GM19351 (cell line): ENCODE data around the gene LPAR6.
"Not testable (repeated sequence)": the region's sequence is repeated elsewhere in the genome, so short reads cannot be mapped to it uniquely, and the experiment has no call there.

Experiments used
- ATAC-seq: cut with Tn5 transposase; IDR thresholded peaks from one replicate; pipeline ENCODE4 v1.9.1; 2021; ENCODE audit warnings: mild to moderate bottlenecking, moderate library complexity; ENCODE audit not compliant: unreplicated experiment

Gene LPAR6, protein sequence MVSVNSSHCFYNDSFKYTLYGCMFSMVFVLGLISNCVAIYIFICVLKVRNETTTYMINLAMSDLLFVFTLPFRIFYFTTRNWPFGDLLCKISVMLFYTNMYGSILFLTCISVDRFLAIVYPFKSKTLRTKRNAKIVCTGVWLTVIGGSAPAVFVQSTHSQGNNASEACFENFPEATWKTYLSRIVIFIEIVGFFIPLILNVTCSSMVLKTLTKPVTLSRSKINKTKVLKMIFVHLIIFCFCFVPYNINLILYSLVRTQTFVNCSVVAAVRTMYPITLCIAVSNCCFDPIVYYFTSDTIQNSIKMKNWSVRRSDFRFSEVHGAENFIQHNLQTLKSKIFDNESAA

DNA sequence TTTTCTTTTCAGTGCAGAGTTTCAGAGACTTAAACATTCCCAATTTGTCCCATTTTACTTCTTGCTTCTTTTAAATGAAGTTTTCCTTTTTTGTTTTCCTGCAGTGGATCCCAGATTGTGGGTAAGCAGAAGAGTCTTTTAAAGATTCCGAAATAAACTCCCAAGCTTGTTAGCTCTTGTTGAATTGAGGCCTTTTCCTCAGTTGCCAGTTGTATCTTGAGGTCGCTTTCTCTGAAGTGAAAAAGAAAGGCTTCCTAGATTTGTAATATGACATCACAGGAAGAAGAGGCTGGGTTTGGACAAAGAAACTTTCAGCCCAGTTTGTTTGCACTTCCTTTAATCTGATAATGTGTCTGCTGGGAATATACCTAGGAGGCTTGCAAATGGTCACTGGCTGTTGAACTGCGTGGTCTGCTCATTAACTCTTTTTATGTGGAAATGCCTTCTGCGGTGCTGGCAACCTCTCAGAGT, at the start of gene LPAR6:
Gene LPAR6 (minus strand): TSS at position 233 of the 471 bp plus-strand sequence. CDS start 690 bp downstream, outside the sequence.
- ATAC-seq, result no peak

- no peak for ATAC-seq
Observed at GRCh38 chr13:48457578-48458242, 44.8 kb upstream of the LPAR6 start.

GRCh38 chr13:48456546-48456945, 43.6 kb upstream of the LPAR6 start:
- no peak for ATAC-seq

- ATAC-seq, result not testable (repeated sequence)
Observed at GRCh38 chr13:48451196-48451595, 38.3 kb upstream of the LPAR6 start.

GRCh38 chr13:48449656-48450055, 36.7 kb upstream of the LPAR6 start:
- ATAC-seq, result no peak

- no peak for ATAC-seq
Observed at GRCh38 chr13:48448959-48449614, 36.2 kb upstream of the LPAR6 start.

- ATAC-seq, result no peak
Observed at GRCh38 chr13:48448285-48448958, 35.5 kb upstream of the LPAR6 start.

DNA sequence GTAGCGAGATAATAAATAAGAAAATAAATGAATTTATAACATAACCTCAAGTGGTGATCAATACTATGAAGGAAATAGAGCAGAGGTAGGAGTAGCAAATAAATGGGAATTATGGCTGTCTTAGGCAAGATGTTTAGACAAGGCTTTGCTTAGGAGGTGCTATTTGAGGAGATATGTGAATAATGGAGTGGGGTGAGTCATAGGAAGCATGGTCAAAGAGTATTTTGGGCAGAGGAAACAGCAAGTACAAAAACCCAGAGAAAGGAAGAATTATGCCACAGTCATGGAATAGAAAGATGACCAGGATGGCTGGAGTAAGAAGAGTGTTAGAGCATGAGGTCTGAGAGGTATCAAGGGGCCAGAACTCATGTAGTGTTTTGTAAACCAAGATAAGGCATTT, 33.6 kb upstream of the LPAR6 start:
- no peak for ATAC-seq

- ATAC-seq, result no peak
Observed at GRCh38 chr13:48443442-48444208, 30.7 kb upstream of the LPAR6 start.

DNA sequence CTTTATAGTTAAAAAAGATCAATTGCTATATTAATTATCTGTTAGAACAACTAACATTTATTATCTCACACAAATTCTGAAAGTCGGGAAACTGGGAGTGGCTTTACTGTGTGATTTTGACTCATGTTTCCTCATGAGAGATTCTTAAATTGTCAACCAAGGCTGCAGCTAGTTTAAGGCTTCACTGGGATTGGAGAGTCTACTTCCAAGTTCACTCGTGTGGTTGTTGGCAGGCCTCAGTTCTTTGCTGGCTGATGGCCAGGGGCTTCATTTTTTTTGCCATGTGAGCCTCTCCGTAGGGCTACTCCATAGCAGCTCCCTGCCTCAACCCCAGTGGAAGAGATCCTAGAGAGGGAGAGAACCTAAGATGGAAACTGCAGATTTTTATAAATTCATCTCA, 24.5 kb upstream of the LPAR6 start:
- no peak for ATAC-seq

DNA sequence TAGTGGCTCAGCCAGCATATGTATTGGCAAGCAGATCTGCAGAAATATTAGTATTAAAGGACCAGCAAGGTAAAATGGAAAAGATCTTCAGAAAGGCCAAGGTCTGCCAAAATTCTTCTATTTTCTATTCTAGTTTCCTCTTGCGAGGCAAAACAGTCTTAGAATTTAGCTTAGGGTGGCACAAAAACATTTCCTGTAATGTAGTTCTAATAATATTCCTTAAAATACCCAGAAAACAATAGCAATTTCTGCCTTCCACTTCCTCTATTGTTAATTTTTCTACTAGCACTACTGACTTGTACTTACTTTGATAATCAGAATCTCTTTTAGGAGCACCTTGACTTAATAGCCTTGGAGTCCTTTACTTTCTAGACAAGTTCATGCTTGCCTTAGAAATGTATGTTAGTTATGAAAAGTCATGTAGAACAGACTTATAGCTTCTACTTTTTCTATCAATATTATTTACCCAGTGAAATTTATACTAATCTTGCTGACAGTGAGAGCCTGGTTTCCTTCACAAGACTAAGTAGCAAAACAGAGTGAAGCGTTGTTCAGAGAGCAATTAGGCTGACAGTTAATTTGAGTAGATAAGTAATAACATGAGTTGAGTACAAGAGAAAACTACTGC, 23.9 kb upstream of the LPAR6 start:
- ATAC-seq, result no peak

DNA sequence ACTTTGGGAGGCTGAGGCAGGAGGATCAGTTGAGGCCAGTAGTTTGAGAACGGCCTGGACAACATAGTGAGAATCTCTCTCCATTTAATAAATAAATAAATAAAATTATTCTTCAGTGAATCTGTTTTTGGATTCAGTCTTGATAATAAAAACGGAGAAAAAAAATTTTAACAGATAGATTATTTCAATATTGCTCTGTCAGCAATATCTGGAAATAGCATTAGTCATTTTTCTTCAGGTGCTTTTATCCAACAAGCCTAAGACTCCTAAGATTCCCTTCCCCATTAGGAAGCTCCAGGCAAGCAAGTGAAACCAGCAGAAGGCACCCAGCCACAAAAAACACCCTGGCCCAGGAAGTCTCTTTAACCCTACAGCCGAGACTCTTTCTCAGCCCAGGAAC, 21.3 kb upstream of the LPAR6 start:
- no peak for ATAC-seq

DNA sequence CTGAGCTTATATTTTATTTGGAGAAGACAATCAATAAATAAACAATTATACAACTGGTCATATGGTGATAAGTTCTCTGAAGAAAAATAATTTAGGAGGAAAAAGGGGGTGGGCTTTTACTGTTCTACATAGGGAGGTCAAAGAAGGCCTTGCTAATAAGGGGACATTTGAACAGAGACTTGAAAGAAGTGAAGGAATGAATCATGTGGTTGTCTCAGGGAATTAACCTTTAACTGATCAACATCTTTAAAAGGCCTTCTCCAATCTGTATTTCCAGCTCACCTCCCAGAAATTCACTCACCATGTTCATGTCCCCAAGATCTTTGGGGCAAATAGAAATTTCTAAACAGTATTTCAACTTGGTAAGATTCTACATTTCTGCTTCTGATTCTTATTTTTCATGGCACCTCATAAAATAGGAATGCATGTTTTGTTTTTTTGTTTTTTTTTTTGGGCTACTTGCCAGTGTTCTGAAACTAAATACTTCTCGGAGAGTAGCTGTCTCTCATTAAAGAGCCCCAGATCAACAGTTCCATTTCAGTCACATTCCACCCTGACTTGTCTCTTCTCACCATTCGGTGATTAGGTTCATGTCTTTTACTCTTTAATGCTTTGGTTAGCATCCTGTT, 19.2 kb upstream of the LPAR6 start:
- no peak for ATAC-seq

GRCh38 chr13:48431431-48431830, 18.5 kb upstream of the LPAR6 start:
- no peak for ATAC-seq

DNA sequence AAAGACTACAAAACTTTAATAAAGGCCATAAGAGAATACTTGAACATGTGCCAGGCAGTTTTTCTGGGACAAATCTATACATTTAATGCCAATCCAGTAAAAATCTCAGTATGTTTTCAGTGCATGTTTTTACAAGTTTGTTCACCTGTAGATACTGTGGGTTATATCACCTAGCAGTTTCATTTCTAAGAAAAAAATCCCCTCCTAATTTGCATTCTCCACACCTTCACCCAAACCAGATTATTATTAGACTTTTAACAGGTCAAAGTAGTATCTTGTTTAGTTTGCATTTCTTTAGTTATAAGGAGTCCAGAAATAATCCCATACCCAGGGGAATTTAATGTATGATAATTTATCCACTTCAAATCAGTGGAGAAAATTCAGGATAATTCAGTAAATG, 17.0 kb upstream of the LPAR6 start:
- no peak for ATAC-seq

DNA sequence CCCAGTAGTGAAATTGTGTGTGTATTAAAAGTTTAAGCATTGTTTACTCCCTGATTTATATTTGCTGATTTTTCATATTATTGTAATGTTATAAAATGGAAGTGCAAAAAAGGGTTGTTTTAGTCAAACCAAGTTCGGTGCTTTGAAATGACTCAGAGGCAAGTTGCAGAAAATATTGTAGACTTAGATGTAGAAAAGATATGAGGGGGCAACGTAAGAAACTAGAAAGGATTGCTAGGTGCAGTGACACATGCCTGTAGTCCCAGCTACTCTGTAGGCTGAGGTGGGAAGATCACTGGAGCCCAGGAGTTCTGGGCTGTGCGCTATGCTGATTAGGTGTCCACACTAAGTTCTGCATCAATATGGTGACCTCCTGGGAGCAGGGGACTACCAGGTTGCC, 16.1 kb upstream of the LPAR6 start:
- ATAC-seq, result no peak

DNA sequence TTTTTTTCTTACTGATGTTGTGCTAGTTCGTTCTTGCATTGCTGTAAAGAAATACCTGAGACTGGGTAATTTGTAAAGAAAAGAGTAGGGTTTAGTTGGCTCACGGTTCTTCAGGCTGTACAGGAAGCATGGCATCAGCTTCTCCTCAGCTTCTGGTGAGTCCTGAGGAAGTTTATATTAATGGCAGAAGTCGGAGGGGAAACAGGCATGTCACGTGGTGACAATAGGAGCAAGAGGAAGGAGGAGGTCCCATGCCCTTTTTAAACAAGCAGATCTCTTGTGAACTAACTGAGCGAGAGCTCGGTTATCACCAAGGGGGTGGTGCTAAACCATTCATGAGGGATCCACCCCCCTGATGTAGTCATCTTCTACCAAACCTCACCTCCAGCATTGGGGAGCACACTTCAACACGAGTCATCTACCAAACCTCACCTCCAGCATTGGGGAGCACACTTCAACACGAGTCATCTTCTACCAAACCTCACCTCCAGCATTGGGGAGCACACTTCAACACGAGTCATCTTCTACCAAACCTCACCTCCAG, 13.9 kb upstream of the LPAR6 start:
- ATAC-seq, result not testable (repeated sequence)

DNA sequence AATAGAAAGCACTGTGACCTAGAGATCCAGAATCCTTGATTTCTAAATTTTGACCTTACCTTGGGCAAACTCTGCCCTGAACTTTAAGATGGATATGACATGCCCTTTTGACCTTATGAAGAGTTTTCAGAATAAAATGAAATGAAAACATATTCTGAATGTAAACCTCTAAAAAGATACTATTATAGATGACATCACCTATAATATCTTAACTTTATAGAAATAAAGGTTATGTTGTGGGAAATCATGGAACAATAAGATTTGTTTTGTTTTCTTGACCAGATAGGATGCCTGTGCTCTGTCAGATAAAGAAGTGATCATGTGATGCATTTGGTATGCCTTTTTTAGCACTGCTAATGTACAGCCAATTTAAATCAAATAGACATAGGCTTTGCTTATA, 13.1 kb upstream of the LPAR6 start:
- ATAC-seq, result no peak

GRCh38 chr13:48424212-48424611, 11.3 kb upstream of the LPAR6 start:
- ATAC-seq, result no peak
